Omental fat pad (tissue), 4 donors: Measurements from ENCODE around the gene UBQLN3. TPM values are rescaled to one million over a fixed set of nuclear protein-coding genes. Genes with fewer than 3 reads are reported as not detected.

Experiments
- ATAC-seq: fragments of 150-250 bp; one replicate; pipeline ENCODE4 v1.9.1; 2016; ENCODE audit warnings: mild to moderate bottlenecking, moderate library complexity; ENCODE audit not compliant: low FRiP score
- DNase-seq: peaks from one replicate; pipeline ENCODE4 v3.0.0-alpha.2; 2019; ENCODE audit warnings: low spot score
- total RNA-seq, 4 donors: library from RNA; depleted of rRNA; stranded (reverse); fragments of >200 nt; gene quantifications; one replicate each; pipeline ENCODE4 v1.1.0, GENCODE V29; 2016
- TF ChIP-seq, protein P1 (sequence below), 3 donors: fragments of 450-650 bp; IDR thresholded peaks; one replicate each; pipeline ENCODE4 v1.5.1; 2016 to 2017; ENCODE audit warnings: antibody characterized with exemption in 3 of 3, mild to moderate bottlenecking in 3 of 3, moderate library complexity in 2 of 3

UBQLN3 gene
- total RNA-seq, 4 donors from 2014 or later, result 0.82 to 1.3 (median 0.98) TPM

DNA sequence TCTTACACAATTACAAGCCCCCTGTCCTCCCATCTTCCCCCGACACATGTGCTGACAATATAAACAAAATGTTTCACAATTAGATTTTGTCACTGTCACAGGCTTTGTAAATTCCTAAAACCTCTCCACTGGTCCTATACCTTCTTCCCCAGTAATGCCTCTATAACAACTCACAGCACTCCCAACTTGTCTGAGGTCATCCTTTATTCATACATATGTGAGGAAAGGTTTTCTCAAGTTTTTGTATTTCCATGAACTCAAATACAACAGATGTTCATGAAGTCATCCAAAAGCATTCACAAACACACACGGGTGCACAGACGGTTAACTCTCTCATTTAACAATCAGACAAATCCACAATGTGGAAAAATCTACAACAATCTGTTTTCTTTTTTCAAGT lies 36.7 kb upstream of the UBQLN3 start:
- ATAC-seq (no peak), DNase-seq (no peak)

DNA sequence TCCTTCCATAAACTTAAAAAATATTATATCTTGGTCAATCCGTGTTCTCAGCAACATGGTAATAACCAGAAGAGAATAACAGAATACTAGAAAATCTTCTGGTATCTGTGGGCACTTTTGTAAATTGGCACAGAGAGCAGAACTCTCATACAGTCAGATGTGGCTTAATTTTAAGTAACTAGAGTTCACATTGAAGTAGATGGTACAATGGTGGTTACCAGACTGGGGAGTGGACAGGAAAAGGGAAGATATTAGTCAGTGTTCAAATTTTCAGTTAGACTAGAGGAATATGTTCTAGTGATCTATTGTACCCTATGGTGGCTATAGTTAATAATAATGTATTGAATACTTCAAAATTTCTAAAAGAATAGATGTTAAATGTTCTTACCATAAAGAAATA lies 31.7 kb upstream of the UBQLN3 start:
- TF ChIP-seq, protein P1, sequence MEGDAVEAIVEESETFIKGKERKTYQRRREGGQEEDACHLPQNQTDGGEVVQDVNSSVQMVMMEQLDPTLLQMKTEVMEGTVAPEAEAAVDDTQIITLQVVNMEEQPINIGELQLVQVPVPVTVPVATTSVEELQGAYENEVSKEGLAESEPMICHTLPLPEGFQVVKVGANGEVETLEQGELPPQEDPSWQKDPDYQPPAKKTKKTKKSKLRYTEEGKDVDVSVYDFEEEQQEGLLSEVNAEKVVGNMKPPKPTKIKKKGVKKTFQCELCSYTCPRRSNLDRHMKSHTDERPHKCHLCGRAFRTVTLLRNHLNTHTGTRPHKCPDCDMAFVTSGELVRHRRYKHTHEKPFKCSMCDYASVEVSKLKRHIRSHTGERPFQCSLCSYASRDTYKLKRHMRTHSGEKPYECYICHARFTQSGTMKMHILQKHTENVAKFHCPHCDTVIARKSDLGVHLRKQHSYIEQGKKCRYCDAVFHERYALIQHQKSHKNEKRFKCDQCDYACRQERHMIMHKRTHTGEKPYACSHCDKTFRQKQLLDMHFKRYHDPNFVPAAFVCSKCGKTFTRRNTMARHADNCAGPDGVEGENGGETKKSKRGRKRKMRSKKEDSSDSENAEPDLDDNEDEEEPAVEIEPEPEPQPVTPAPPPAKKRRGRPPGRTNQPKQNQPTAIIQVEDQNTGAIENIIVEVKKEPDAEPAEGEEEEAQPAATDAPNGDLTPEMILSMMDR (IDR thresholded peaks at IDR 0.05), result no peak
- DNase-seq (no peak), ATAC-seq (no peak)

More for the DNA sequence above, 36.7 kb upstream of the UBQLN3 start:
- TF ChIP-seq, protein P1 (IDR thresholded peaks at IDR 0.05), result no peak

DNA sequence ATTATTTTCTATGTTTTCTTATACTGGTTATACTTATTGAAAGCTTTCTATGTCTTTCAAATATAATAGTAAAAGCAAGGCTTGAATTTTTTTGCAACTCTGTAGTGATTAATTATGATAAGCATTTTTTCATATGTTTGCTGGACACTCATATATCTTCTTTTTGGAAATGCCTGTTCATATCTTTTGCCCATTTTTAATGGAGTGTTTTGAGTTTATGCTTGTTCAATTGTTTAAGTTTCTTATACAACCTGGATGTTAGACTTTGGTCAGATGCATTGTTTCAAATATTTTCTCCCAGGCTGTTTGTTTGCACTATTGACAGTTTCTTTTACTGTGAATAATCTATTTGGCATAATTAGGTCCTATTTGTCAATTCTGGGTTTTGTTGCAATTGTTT lies 26.7 kb upstream of the UBQLN3 start:
- ATAC-seq (no peak), DNase-seq (no peak)
- TF ChIP-seq, protein P1 (IDR thresholded peaks at IDR 0.05), result no peak

DNA sequence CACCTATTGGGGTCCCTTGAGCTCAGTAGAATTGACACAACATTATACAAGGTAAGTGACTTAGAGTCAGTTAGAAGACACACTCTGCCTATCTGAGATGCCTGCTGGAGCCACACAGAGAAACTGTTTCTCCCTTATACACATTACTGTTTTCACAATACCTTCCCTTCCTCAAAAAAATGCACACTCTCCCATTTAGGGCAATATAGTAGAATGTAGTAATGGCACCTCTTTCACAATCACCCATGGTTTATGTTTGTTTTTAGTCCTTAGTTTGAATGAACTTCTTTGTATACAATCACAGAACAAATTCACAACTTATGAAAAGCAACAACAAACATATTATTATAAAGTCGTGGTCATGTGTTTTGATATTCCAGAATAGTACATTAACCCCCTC lies 24.3 kb upstream of the UBQLN3 start:
- TF ChIP-seq, protein P1 (IDR thresholded peaks at IDR 0.05), result no peak
- ATAC-seq, result no peak
- DNase-seq, result no peak

DNA sequence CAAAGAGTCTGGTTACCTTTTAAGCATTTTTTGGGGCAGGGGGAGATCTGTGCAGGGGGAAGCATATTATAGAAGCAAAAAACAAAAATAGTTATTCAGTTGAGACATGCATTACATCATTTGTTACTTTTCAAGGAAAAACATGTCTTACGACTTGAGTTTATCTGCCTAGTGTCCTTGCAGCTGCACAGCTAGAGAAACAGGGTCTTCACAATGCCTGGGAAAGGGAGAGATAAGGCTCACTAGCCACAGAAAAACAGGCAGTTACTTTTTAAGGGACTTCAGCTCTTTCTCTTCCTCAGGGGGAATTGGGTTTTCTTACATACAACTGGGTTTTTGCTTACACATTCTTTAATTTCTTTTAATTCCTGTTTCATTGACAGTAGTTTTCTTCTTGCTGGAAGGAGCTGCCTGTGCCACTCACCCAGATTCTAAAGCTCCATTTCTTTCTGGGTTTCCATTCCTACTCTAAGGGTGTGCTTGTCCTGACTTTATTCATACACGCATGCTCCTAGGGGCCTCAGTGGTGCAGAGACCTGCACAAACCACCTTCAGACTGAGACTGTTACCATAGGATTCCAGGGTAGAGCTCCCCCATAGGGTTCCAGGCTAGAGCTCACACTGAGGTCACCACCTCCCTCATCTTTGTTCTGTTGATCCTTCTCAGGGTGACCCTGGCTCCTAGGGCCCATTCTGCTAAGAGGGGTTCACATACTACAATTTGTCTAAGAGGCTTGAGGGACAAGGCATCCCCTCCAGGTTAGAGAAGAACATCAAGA lies 21.5 kb upstream of the UBQLN3 start:
- TF ChIP-seq, protein P1 (IDR thresholded peaks at IDR 0.05), result no peak
- DNase-seq, result no peak
- no peak for ATAC-seq

DNA sequence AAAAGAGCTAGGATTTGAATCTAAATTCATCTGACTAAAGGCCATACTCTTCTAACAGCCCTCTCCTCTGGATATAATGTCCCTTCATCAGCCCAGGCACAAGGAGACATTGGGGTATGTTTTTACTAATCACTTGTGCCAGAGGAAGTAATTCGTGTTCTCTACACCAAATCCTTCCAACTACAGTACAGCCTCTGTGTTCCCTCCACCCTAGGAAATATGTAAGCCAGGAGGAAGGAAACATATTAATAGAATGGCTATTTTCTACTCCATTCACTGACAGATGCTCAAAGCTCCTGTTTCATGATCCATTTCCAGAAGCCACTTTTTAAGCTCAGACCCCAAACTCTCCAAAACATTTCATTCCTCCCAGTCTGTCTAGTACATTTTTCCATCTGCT lies 18.7 kb upstream of the UBQLN3 start:
- no peak for ATAC-seq
- no peak for DNase-seq
- TF ChIP-seq, protein P1 (IDR thresholded peaks at IDR 0.05), result no peak

DNA sequence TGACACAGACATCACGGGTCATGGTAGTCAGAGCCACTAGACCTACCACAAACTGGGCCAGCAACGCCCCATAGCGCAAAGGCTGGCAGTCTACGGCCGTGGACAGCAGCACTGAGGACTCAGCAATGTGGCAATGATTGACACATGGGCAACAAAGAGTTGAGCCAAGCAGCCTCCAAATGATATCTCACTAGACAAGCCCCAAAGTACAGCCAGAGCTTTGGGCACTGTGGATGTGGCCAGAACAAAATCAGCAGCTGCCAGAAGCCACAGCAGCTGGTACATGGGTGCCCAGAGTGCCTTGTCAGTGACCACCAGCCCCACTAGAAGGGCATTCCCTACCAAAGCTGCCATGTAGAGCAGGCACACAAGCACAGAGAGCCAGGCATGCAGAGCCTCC lies 18.0 kb upstream of the UBQLN3 start:
- ATAC-seq, result no peak
- TF ChIP-seq, protein P1 (IDR thresholded peaks at IDR 0.05), result no peak
- DNase-seq, result no peak
